SK-N-SH treated with all-trans-retinoic acid at 6 μM for 48 hours (cell line): ENCODE measurements around the gene RIC1.

Source experiments
- BACH2 ChIP-seq: fragments of 250-450 bp; sonication (Bioruptor Pico); IDR thresholded peaks from 2 replicates; pipeline ENCODE4 v1.9.0; 2021; ENCODE audit warnings: mild to moderate bottlenecking, borderline replicate concordance
- CREB5 ChIP-seq: fragments of 250-450 bp; sonication (Bioruptor Pico); IDR thresholded peaks from 2 replicates; pipeline ENCODE4 v1.5.1; 2020; ENCODE audit warnings: low read depth, mild to moderate bottlenecking, moderate library complexity
- CSRNP3 ChIP-seq: fragments of 250-450 bp; sonication (Bioruptor Pico); IDR thresholded peaks from 2 replicates; pipeline ENCODE4 v1.5.1; 2021; ENCODE audit warnings: mild to moderate bottlenecking, moderate library complexity
- OSR1 ChIP-seq: fragments of 250-450 bp; sonication (Bioruptor Pico); IDR thresholded peaks from 2 replicates; pipeline ENCODE4 v1.8.0; 2022; ENCODE audit warnings: moderate library complexity, mild to moderate bottlenecking, inconsistent platforms
- PATZ1 ChIP-seq: fragments of 250-450 bp; sonication (Bioruptor Pico); IDR thresholded peaks from 2 replicates; pipeline ENCODE4 v1.8.0; 2020; ENCODE audit warnings: mild to moderate bottlenecking, moderate library complexity, borderline replicate concordance
- POU6F1 ChIP-seq: fragments of 250-450 bp; sonication (Bioruptor Pico); IDR thresholded peaks from 2 replicates; pipeline ENCODE4 v1.8.0; 2021; ENCODE audit warnings: low read depth, mild to moderate bottlenecking, moderate library complexity, borderline replicate concordance
- SNAI2 ChIP-seq: fragments of 250-450 bp; sonication (Bioruptor Pico); IDR thresholded peaks from 2 replicates; pipeline ENCODE4 v1.5.0; 2020; ENCODE audit warnings: mild to moderate bottlenecking, moderate library complexity
- TCF4 ChIP-seq: fragments of 250-450 bp; sonication (Bioruptor Pico); IDR thresholded peaks from 2 replicates; pipeline ENCODE4 v1.8.0; 2021; ENCODE audit warnings: mild to moderate bottlenecking, moderate library complexity, borderline replicate concordance
- TOX ChIP-seq: fragments of 250-450 bp; sonication (Bioruptor Pico); IDR thresholded peaks from 2 replicates; pipeline ENCODE4 v1.8.0; 2021; ENCODE audit warnings: mild to moderate bottlenecking, moderate library complexity, borderline replicate concordance
- TSHZ2 ChIP-seq: fragments of 250-450 bp; sonication (Bioruptor Pico); IDR thresholded peaks from 2 replicates; pipeline ENCODE4 v1.5.0; 2020; ENCODE audit warnings: mild to moderate bottlenecking, moderate library complexity
- ZNF565 ChIP-seq: fragments of 450-650 bp; formaldehyde crosslinking; conservative IDR thresholded peaks from 2 replicates; pipeline ENCODE4 v1.5.0; 2020; ENCODE audit warnings: low read depth, mild to moderate bottlenecking, moderate library complexity

- TF ChIP-seq TSHZ2 (CRISPR knock-in tag) (no peak), SNAI2 (CRISPR knock-in tag) (no peak), CREB5 (no peak), BACH2 (no peak), PATZ1 (CRISPR knock-in tag) (no peak), ZNF565 (no peak), POU6F1 (no peak), CSRNP3 (no peak), TCF4 (CRISPR knock-in tag) (no peak), OSR1 (CRISPR knock-in tag) (no peak), TOX (CRISPR knock-in tag) (no peak)
Measured at GRCh38 chr9:5614192-5614591, 14.7 kb upstream of the RIC1 start.
